Metanephros (tissue), 2 donors: Measurements from ENCODE around the gene ZNF808. TPM values are rescaled to one million over a fixed set of nuclear protein-coding genes. Genes with fewer than 3 reads are reported as not detected.

Experiments
- small RNA-seq: library from RNA; depleted of rRNA; stranded (forward); fragments of <200 nt; gene quantifications from one replicate; pipeline ENCODE3, GENCODE V24; 2014; ENCODE audit warnings: low replicate concordance
- total RNA-seq: library from RNA; depleted of rRNA; stranded (reverse); fragments of >200 nt; gene quantifications from one replicate; pipeline ENCODE4 v1.2.3, GENCODE V29; 2014

ZNF808 gene
- total RNA-seq = 29.7 TPM

DNA sequence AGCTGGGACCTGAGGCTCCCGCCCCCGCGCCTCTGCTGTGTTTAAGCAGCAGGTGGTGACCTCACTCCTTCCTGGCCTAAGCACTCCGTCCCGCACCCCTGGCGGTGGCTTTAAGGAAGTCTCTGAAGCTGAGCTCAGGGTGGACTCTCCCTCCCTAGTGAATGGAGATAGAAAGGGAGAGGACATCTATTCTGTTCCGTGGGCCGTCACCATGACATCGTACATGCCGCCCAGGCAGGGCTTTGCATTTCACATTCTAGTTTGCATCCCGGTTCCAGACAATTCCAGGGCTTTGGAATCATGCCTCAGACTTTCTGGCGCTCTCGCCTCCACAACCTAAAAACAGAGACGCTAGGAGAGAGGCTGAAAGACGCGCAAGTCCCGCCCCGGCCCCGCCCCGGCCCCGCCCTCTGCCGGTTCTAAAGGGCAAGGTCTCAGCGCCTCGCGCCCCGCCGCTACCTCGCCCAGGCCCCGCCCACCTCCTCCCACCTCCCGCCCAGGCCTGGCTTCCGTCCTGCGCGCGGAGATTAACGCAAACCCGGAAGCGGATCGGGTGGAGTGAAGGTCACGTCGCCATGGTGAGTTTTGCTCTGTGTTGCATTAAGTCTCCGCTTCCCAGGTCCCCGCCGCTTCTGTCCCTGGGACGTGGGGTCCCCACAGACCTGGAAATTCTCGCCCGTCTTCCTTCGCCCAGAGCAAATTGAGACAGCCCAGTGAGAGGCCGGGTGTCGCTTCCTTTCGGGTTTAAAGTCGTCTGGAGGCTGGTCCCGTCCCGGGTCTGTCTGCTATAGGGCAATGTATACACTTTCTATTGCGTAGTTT lies at the start of gene ZNF808:
Gene ZNF808, plus strand, starts transcription at position 535 of the 822 bp plus-strand sequence. CDS start 15,617 bp downstream, outside the sequence.

GRCh38 chr19:52570000-52570861 lies 42.8 kb downstream of the ZNF808 start, which contains the start of gene ZNF701:
Gene ZNF701, plus strand, starts transcription at chr19:52570287. Its CDS starts 3,861 bp downstream, at chr19:52574148.

Small RNA genes within 50 kb of the gene (small RNA-seq; reads per million reads assigned to genes)
- gene RPL39P34 = not detected

Other genes with a start within 250 kb of the ZNF808 start
- 8.2 TPM for gene ZNF480, start 230.5 kb upstream of the ZNF808 start, total RNA-seq
- gene ZNF610, start 191.4 kb upstream of the ZNF808 start, total RNA-seq = 6.6 TPM
- gene ZNF880, start 157.7 kb upstream of the ZNF808 start, total RNA-seq = 26.6 TPM
- 38.7 TPM for gene ZNF528, start 129.8 kb upstream of the ZNF808 start, total RNA-seq
- 0.47 TPM for gene ZNF534, start 98.5 kb upstream of the ZNF808 start, total RNA-seq
- gene ZNF578, start 74.1 kb upstream of the ZNF808 start, total RNA-seq = 6.3 TPM
- 23.2 TPM for gene ZNF701, start 42.6 kb downstream of the ZNF808 start, total RNA-seq
- 86.5 TPM for gene ZNF83, start 110.7 kb downstream of the ZNF808 start, total RNA-seq
- 29.8 TPM for gene ZNF611, start 207.4 kb downstream of the ZNF808 start, total RNA-seq